ENCODE data around the gene EPG5. TPM values are rescaled to one million over a fixed set of nuclear protein-coding genes. Genes with fewer than 3 reads are reported as not detected.

Gene EPG5
- total and polyA plus RNA-seq, 9 of the 15 experiments (the other 6 are each of a cell fraction or from before 2014, with no cell fraction given): 1.3 to 10.7 (median 5.2) TPM

- no peaks in the 10 kb centered on the region for H3K27me3 ChIP-seq (ENCODE audit: control insufficient read depth in 2 of 2, insufficient read depth in 2 of 2, low read length in 2 of 2)
- peaks cover 10% of the 10 kb centered on the region; the same call in 2 of the 3 replicates for H3K36me3 ChIP-seq (ENCODE audit: control insufficient read depth, insufficient read depth, low read length)
- ChIA-PET POLR2A (no interaction called here), CTCF (ENCODE audit: low intra/inter-chr PET ratio) (no interaction called here)
- FAIRE-seq (no peak), ATAC-seq (no peak), DNase-seq (ENCODE audit: extremely low read depth in 1 of 4, low spot score in 3 of 4) (no peak)
- H3K9me3 ChIP-seq (replicated peaks; ENCODE audit: control insufficient read depth, insufficient read depth, low read depth, low read length): no peaks in the 10 kb centered on the region
- WGBS (ENCODE audit: insufficient coverage, low coverage, missing lambda C conversion rate): 88% methylated on average over 2 of the region's 3 CpGs
- H3K27ac ChIP-seq (ENCODE audit: extremely low read depth, low read depth, low read length): no peak overlapping the region
- H3K79me2 ChIP-seq (ENCODE audit: control insufficient read depth, insufficient read depth, low read length): no peaks in the 10 kb centered on the region
- H3K9ac ChIP-seq (ENCODE audit: insufficient read depth in 1 of 2, low read depth in 2 of 2, low read length in 2 of 2): no peak overlapping the region
- TF ChIP-seq GTF2E2 (tag; IDR thresholded peaks at IDR 0.05): no peak
- peak; percentile 81 for TF ChIP-seq ZBTB40 (IDR thresholded peaks at IDR 0.05)
- no peak for TF ChIP-seq ZBTB40 (CRISPR knock-in tag; IDR thresholded peaks at IDR 0.05)
- H3K4me1 ChIP-seq (replicated peaks in 1 of 2; ENCODE audit: control insufficient read depth in 2 of 2, insufficient read depth in 2 of 2, low read length in 2 of 2): no peaks in the 10 kb centered on the region
- intact Hi-C loops (cut with micrococcal nuclease) (loop anchor here (10.0 kb wide), 1 partner anchor 225 kb away; no protein-coding TSS in a partner anchor), in situ Hi-C loops (cut with MboI) (no loop called here)
- H3K9me1 ChIP-seq (ENCODE audit: control insufficient read depth, insufficient read depth, low read length): no peaks in the 10 kb centered on the region
- H3K4me3 ChIP-seq: no peak overlapping the region
- no peak overlapping the region for H3K4me2 ChIP-seq (ENCODE audit: insufficient read depth, low read length)
- H2AFZ ChIP-seq (ENCODE audit: low read depth, low read length): no peak overlapping the region
- no peaks in the 10 kb centered on the region for H4K20me1 ChIP-seq (replicated peaks; ENCODE audit: control insufficient read depth, insufficient read depth, low read length)
- BruUV-seq (replicated peaks): no TSS peak
Observed at GRCh38 chr18:45889419-45890064, 77.6 kb downstream of the EPG5 start.
